Measurements from ENCODE around the gene CPPED1.
A peak's percentile ranks its signal among the peaks of the same experiment; 100 is the strongest.

CPPED1 gene

DNA sequence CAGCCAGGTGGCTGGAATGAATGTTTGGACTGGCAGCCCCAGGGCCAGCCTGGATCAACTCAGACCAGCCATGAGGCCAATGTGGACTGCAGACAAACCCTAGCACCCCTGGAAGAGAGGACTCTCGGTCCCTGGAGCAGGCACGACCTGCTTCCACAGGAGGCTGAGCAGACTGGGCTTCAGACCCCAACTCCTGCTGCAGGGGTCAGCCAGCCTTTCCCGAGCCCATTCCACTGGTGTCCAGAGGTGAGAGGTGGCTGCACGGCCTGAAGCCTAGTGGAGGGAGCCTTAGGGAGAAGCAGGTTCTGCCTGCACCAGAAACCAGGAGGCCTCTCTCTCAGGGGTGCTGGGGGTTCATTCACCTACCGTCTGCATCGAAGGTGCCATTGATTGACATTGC, 97.1 kb downstream of the CPPED1 start:
- no peak for DNase-seq (ENCODE audit: insufficient read length, low spot score)
- TF ChIP-seq POLR2A (IDR thresholded peaks at IDR 0.05; ENCODE audit: low read depth, low read length) (no peak), SPI1 (IDR thresholded peaks at IDR 0.05; ENCODE audit: low read depth, low read length) (no peak), PAX5 (IDR thresholded peaks at IDR 0.05; ENCODE audit: insufficient read depth, low read length, severe bottlenecking) (no peak), TAF1 (IDR thresholded peaks at IDR 0.05; ENCODE audit: low read depth, low read length) (no peak), POU2F2 (IDR thresholded peaks at IDR 0.05; ENCODE audit: low read depth, low read length) (no peak), POLR2AphosphoS5 (IDR thresholded peaks at IDR 0.05; ENCODE audit: low read depth, low read length) (no peak)
- FAIRE-seq = no peak

DNA sequence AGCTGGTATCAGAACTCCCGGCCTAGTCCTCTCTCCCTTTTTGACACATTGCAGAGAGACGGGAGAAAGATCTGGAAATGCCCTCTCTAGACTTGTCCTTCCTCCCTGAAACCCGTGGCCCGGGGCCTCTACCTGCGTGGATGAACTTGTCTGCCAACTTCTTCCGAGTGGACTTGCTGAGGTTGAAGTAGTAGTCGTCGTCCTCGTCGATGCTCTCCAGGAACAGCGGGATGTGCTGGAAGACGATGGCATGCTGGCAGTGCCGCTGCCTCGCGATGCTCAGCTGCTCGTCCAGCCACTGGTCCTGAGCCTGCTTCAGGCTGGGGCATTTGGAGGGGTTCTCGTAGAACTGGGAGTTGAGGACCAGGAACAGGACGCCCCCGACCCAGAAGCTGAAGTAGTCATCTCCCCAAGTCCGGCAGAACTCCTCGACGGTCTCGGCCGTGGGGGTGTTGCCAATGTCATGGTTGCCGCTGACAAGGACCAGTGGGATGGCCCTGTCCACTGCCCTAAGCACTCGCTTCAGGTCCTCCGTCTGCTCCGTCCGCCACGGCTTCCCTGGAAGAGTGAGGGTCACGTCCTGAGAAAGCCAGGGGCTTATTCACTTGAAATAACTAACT, 99.1 kb downstream of the CPPED1 start:
- FAIRE-seq (no peak), DNase-seq (ENCODE audit: insufficient read length, low spot score) (no peak)
- TF ChIP-seq SPI1 (IDR thresholded peaks at IDR 0.05; ENCODE audit: low read depth, low read length) = no peak
- no peak for TF ChIP-seq POU2F2 (IDR thresholded peaks at IDR 0.05; ENCODE audit: low read depth, low read length)
- no peak for TF ChIP-seq POLR2AphosphoS5 (IDR thresholded peaks at IDR 0.05; ENCODE audit: low read depth, low read length)
- no peak for TF ChIP-seq TAF1 (IDR thresholded peaks at IDR 0.05; ENCODE audit: low read depth, low read length)
- TF ChIP-seq PAX5 (IDR thresholded peaks at IDR 0.05; ENCODE audit: insufficient read depth, low read length, severe bottlenecking) = no peak
- no peak for TF ChIP-seq POLR2A (IDR thresholded peaks at IDR 0.05; ENCODE audit: low read depth, low read length)

DNA sequence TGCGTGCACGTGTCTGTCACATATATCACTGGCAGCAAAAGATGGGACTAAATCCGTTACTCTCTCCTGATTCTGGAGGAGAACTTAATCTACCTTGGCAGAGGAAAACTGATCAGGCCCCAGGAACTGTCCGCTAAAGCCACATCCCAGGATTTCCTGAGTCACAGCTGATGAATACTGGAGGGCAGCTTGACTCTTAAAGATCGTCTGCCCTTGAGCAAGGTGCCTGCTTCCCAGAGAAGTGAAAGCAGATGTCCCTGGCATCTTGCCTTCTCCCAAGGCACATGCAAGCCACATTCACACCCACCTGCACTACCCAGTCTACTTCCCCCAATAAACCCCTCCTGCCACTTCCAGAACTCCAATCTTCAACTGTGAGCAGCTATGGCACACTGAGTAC, 99.8 kb downstream of the CPPED1 start:
- FAIRE-seq (no peak), DNase-seq (ENCODE audit: insufficient read length, low spot score) (no peak)
- TF ChIP-seq POLR2AphosphoS5 (IDR thresholded peaks at IDR 0.05; ENCODE audit: low read depth, low read length) = no peak

DNA sequence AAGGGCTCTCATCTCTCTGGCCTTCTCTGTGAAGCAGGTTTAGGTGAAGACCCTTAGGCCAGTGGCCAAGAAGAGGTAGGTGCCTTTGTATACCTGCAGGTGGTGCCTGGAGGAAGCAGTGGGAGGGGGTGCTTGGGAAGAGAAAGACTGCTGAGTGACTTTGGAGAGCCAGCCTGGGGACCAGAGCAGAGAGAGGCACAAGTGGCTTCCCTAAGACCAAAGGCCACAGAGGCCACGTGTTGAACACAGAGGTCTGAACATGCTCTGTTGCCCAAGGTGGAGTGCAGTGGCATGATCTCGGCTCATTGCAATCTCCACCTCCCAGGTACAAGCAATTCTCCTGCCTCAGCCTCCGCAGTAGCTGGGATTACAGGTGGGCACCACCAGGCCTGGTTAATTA, 103.5 kb downstream of the CPPED1 start:
- no peak for DNase-seq (ENCODE audit: insufficient read length, low spot score)
- no peak for FAIRE-seq
- TF ChIP-seq PAX5 (IDR thresholded peaks at IDR 0.05; ENCODE audit: insufficient read depth, low read length, severe bottlenecking) (no peak), POU2F2 (IDR thresholded peaks at IDR 0.05; ENCODE audit: low read depth, low read length) (no peak), TAF1 (IDR thresholded peaks at IDR 0.05; ENCODE audit: low read depth, low read length) (no peak), POLR2AphosphoS5 (IDR thresholded peaks at IDR 0.05; ENCODE audit: low read depth, low read length) (no peak), SPI1 (IDR thresholded peaks at IDR 0.05; ENCODE audit: low read depth, low read length) (no peak)

DNA sequence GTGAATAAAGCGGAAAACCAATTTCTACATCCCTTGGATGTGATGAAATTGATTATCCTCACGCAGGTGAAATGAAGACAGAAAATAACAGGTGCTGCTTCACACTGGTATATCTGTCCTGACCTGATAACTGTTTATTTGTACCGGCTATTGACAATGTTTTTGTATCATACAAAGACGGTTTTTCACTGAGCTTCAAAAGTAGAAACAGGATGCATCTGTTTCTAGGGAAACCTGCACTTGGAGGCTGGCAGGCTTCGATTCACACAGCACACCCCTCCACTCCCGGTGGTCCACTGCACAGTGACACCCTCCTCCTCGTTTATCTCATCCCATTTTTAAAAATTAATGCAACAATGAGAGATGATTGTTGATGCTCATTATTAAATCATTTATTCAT, 104.5 kb downstream of the CPPED1 start:
- TF ChIP-seq POLR2A (IDR thresholded peaks at IDR 0.05; ENCODE audit: low read depth, low read length) (no peak), PAX5 (IDR thresholded peaks at IDR 0.05; ENCODE audit: insufficient read depth, low read length, severe bottlenecking) (no peak), POU2F2 (IDR thresholded peaks at IDR 0.05; ENCODE audit: low read depth, low read length) (no peak), POLR2AphosphoS5 (IDR thresholded peaks at IDR 0.05; ENCODE audit: low read depth, low read length) (no peak), TAF1 (IDR thresholded peaks at IDR 0.05; ENCODE audit: low read depth, low read length) (no peak), SPI1 (IDR thresholded peaks at IDR 0.05; ENCODE audit: low read depth, low read length) (no peak)
- peak; percentile 20 for FAIRE-seq
- DNase-seq (ENCODE audit: insufficient read length, low spot score) = no peak

DNA sequence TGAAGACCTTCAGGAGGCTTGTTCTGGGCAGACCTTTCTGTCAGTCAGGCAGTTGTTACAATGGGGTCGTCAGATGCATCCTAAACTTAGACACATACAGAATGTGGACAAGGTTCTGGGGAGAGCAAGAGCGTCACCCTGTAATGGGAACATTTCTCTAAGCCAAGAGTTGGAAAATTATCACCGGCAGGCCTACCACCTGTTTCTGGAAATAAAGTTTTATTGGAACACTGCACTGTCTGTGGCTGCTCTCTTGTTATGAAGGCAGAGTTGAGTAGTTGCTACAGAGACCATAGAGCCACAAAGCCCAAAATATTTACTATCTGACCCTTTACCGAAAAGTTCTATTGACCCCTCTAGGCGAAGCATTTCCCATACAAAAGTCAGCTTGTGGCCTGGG, 106.2 kb downstream of the CPPED1 start:
- no peak for FAIRE-seq
- DNase-seq (ENCODE audit: insufficient read length, low spot score) = no peak
- TF ChIP-seq SPI1 (IDR thresholded peaks at IDR 0.05; ENCODE audit: low read depth, low read length) (no peak), TAF1 (IDR thresholded peaks at IDR 0.05; ENCODE audit: low read depth, low read length) (no peak), POLR2AphosphoS5 (IDR thresholded peaks at IDR 0.05; ENCODE audit: low read depth, low read length) (no peak), PAX5 (IDR thresholded peaks at IDR 0.05; ENCODE audit: insufficient read depth, low read length, severe bottlenecking) (no peak), POU2F2 (IDR thresholded peaks at IDR 0.05; ENCODE audit: low read depth, low read length) (no peak), POLR2A (IDR thresholded peaks at IDR 0.05; ENCODE audit: low read depth, low read length) (no peak)

DNA sequence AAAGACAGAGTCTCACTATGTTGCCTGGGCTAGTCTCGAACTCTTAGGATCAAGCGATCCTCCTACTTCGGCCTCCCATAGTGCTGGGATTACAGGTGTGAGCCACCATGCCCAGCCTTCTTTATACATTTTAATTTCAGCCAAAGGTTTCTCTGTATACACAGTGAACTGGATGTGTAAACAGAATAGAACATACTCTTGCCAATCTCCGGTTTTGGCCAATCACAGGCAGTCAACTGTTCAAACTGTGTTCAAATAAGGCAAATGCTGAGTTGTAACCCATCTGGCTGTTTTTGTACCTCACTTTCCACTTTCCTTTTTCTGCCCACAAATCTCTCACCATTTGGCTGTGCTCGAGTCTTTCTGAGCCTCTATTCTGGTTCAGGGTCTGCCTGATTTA, 108.2 kb downstream of the CPPED1 start:
- DNase-seq (ENCODE audit: insufficient read length, low spot score) = no peak
- no peak for FAIRE-seq
- TF ChIP-seq POU2F2 (IDR thresholded peaks at IDR 0.05; ENCODE audit: low read depth, low read length) (no peak), POLR2AphosphoS5 (IDR thresholded peaks at IDR 0.05; ENCODE audit: low read depth, low read length) (no peak), PAX5 (IDR thresholded peaks at IDR 0.05; ENCODE audit: insufficient read depth, low read length, severe bottlenecking) (no peak), SPI1 (IDR thresholded peaks at IDR 0.05; ENCODE audit: low read depth, low read length) (no peak), POLR2A (IDR thresholded peaks at IDR 0.05; ENCODE audit: low read depth, low read length) (no peak), TAF1 (IDR thresholded peaks at IDR 0.05; ENCODE audit: low read depth, low read length) (no peak)

DNA sequence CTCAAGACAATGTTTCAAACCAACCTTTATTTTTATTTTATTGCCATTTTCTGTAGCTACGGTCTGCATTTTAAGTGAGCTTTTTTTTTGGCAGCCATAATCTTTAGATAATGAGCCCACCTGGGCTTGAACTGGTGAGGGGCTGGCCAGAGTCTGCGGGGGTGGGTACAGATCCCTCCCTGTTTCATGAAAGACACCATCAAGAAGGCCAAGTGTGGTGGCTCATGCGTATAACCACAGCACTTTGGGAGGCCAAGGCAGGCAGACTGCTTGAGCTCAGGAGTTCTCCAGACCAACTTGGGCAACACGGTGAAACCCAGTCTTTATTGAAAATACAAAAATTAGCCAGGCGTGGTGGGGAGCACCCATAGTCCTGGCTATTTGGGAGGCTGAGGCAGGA, 113.7 kb downstream of the CPPED1 start:
- TF ChIP-seq POLR2A (IDR thresholded peaks at IDR 0.05; ENCODE audit: low read depth, low read length) (no peak), SPI1 (IDR thresholded peaks at IDR 0.05; ENCODE audit: low read depth, low read length) (no peak), PAX5 (IDR thresholded peaks at IDR 0.05; ENCODE audit: insufficient read depth, low read length, severe bottlenecking) (no peak), POLR2AphosphoS5 (IDR thresholded peaks at IDR 0.05; ENCODE audit: low read depth, low read length) (no peak), POU2F2 (IDR thresholded peaks at IDR 0.05; ENCODE audit: low read depth, low read length) (no peak), TAF1 (IDR thresholded peaks at IDR 0.05; ENCODE audit: low read depth, low read length) (no peak)
- no peak for DNase-seq (ENCODE audit: insufficient read length, low spot score)
- FAIRE-seq = no peak

DNA sequence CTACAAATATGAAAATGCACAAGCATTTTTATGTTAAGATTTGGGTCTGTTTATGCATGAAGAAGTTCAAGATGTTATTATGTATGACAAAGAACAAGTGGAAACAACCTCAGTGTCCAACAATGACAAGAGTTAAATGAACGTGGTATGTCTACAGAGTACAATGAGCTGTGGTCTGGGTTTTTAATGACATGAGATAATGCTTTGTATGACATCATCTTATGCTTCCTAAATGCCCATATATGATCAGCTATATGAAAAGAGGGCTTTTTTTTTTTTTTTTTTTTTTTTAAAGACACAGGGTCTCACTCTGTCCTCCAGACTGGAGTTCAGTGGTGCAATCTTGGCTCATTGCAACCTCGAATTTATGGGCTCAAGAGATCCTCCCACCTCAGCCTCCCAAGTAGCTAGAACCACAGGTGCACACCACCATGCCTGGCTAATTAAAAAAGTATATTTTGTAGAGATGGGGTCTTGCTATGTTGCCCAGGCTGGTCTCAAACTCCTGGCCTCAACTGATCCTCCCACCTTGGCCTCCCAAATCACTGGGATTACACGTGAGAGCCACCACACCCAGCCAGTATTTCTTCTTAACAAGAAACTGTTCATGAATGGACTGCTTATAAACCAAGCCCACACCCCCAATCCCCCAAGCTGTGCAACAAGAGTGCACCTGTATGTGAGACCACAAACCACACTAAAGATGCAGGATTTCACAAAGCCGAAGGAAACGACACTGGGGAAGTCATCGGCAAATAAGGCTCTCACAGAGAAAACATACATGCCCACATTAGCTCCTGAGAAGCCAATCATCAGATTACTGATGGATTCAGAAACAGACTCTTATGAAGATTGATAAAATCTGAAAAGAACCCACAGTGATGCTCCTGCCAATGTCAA, 114.5 kb downstream of the CPPED1 start:
- DNase-seq (ENCODE audit: insufficient read length, low spot score) (no peak), FAIRE-seq (no peak)
- no peak for TF ChIP-seq TAF1 (IDR thresholded peaks at IDR 0.05; ENCODE audit: low read depth, low read length)
- no peak for TF ChIP-seq POLR2AphosphoS5 (IDR thresholded peaks at IDR 0.05; ENCODE audit: low read depth, low read length)
- TF ChIP-seq SPI1 (IDR thresholded peaks at IDR 0.05; ENCODE audit: low read depth, low read length) = no peak; the same call in 1 of the 2 replicates
- no peak for TF ChIP-seq POLR2A (IDR thresholded peaks at IDR 0.05; ENCODE audit: low read depth, low read length)
- no peak for TF ChIP-seq PAX5 (IDR thresholded peaks at IDR 0.05; ENCODE audit: insufficient read depth, low read length, severe bottlenecking)
- TF ChIP-seq POU2F2 (IDR thresholded peaks at IDR 0.05; ENCODE audit: low read depth, low read length) = no peak
